Thoracic aorta (tissue), 2 donors: Measurements from ENCODE around the gene KCNAB1. TPM values are rescaled to one million over a fixed set of nuclear protein-coding genes. Genes with fewer than 3 reads are reported as not detected.

Experiments
- ATAC-seq: fragments of 150-250 bp; one replicate; pipeline ENCODE4 v1.8.0; 2017; ENCODE audit warnings: low read depth; ENCODE audit not compliant: insufficient number of reproducible peaks, low FRiP score
- DNase-seq: peaks from one replicate; pipeline ENCODE4 v3.0.0-alpha.2; 2020; ENCODE audit warnings: low spot score
- H3K27ac ChIP-seq, 2 donors: fragments of 200-600 bp; sonication (generic); 1 replicate in 1 of 2; 2 replicates in 1 of 2; pipeline ENCODE4 v1.5.1; 2016; ENCODE audit warnings: mild to moderate bottlenecking in 2 of 2, moderate library complexity in 2 of 2
- H3K27me3 ChIP-seq: fragments of 200-600 bp; sonication (generic); replicated peaks from 2 replicates; pipeline ENCODE4 v1.6.0; 2016; ENCODE audit warnings: mild to moderate bottlenecking; ENCODE audit not compliant: insufficient read depth
- H3K36me3 ChIP-seq: fragments of 200-600 bp; sonication (generic); one replicate; pipeline ENCODE4 v1.5.1; 2016
- H3K4me1 ChIP-seq, 2 donors: fragments of 200-600 bp; sonication (generic); 1 replicate in 1 of 2; 2 replicates in 1 of 2; pipeline versions ENCODE4 v1.5.1 to v1.6.0; 2016; ENCODE audit warnings: low read depth in 2 of 2, mild to moderate bottlenecking in 1 of 2; ENCODE audit not compliant: control insufficient read depth in 1 of 2
- H3K4me3 ChIP-seq: fragments of 200-600 bp; sonication (generic); 2 replicates; pipeline ENCODE4 v1.5.1; 2016; ENCODE audit warnings: mild to moderate bottlenecking
- H3K9me3 ChIP-seq: fragments of 200-600 bp; sonication (generic); 2 replicates; pipeline ENCODE4 v1.5.1; 2016
- CTCF ChIP-seq: fragments of 200-600 bp; sonication (generic); IDR thresholded peaks from one replicate; pipeline ENCODE4 v1.5.1; 2019; ENCODE audit warnings: antibody characterized with exemption
- total RNA-seq, 2 donors: library from RNA; depleted of rRNA; stranded (reverse); fragments of >200 nt; gene quantifications; one replicate each; pipeline versions ENCODE4 v1.1.0 to v1.2.3, GENCODE V29; 2016

Gene KCNAB1
- total RNA-seq, 2 donors from 2014 or later: 12.2 to 14.2 TPM

GRCh38 chr3:156471431-156471830 is 351.1 kb downstream of the KCNAB1 start:
- no peak for TF ChIP-seq CTCF
- peaks cover 16 to 43% of the 10 kb centered on the region in 2 donors for H3K4me1 ChIP-seq
- ATAC-seq (no peak), DNase-seq (no peak)
- H3K27ac ChIP-seq: no peak overlapping the region
- no peaks in the 10 kb centered on the region for H3K36me3 ChIP-seq
- H3K9me3 ChIP-seq: no peaks in the 10 kb centered on the region
- H3K27me3 ChIP-seq: no peaks in the 10 kb centered on the region
- no peak overlapping the region for H3K4me3 ChIP-seq

GRCh38 chr3:156472150-156472549 is 351.8 kb downstream of the KCNAB1 start:
- DNase-seq: no peak
- H3K4me1 ChIP-seq: peaks cover 16 to 44% of the 10 kb centered on the region in 2 donors
- no peaks in the 10 kb centered on the region for H3K36me3 ChIP-seq
- H3K27ac ChIP-seq: no peak overlapping the region
- no peaks in the 10 kb centered on the region for H3K9me3 ChIP-seq
- H3K4me3 ChIP-seq: no peak overlapping the region
- no peaks in the 10 kb centered on the region for H3K27me3 ChIP-seq
- TF ChIP-seq CTCF: no peak
- no peak for ATAC-seq

GRCh38 chr3:156472684-156473083 is 352.3 kb downstream of the KCNAB1 start:
- H3K27me3 ChIP-seq: no peaks in the 10 kb centered on the region
- ATAC-seq (no peak), DNase-seq (no peak)
- no peak for TF ChIP-seq CTCF
- no peak overlapping the region for H3K27ac ChIP-seq
- no peaks in the 10 kb centered on the region for H3K36me3 ChIP-seq
- H3K4me3 ChIP-seq: no peak overlapping the region
- no peaks in the 10 kb centered on the region for H3K9me3 ChIP-seq
- H3K4me1 ChIP-seq: peaks cover 18 to 50% of the 10 kb centered on the region in 2 donors

GRCh38 chr3:156473341-156473740 is 353.0 kb downstream of the KCNAB1 start:
- H3K27me3 ChIP-seq: no peaks in the 10 kb centered on the region
- no peak overlapping the region for H3K4me3 ChIP-seq
- peaks cover 19 to 49% of the 10 kb centered on the region in 2 donors for H3K4me1 ChIP-seq
- no peaks in the 10 kb centered on the region for H3K9me3 ChIP-seq
- no peak overlapping the region for H3K27ac ChIP-seq
- TF ChIP-seq CTCF: no peak
- no peak for ATAC-seq
- no peaks in the 10 kb centered on the region for H3K36me3 ChIP-seq
- DNase-seq: no peak

- Histone ChIP-seq H3K4me3 (no peak overlapping the region), H3K4me1 (peaks cover 6 to 35% of the 10 kb centered on the region in 2 donors), H3K9me3 (no peaks in the 10 kb centered on the region), H3K36me3 (no peaks in the 10 kb centered on the region), H3K27me3 (no peaks in the 10 kb centered on the region), H3K27ac (no peak overlapping the region)
- TF ChIP-seq CTCF: no peak
- no peak for ATAC-seq
- no peak for DNase-seq
These were observed 354.4 kb downstream of the KCNAB1 start for GRCh38 chr3:156474560-156475389.
